Loucy (cell line): ENCODE data around the gene S100A11.

Experiments used
- CTCF ChIP-seq: fragments of 200-600 bp; sonication (generic); conservative IDR thresholded peaks from 2 replicates; pipeline ENCODE4 v1.5.1; 2014; ENCODE audit warnings: mild to moderate bottlenecking, antibody characterized with exemption, low read length
- EZH2phosphoT487 ChIP-seq: fragments of 200-600 bp; IDR thresholded peaks from 2 replicates; pipeline ENCODE4 v1.6.1; 2018; ENCODE audit warnings: antibody characterized with exemption, mild to moderate bottlenecking, moderate library complexity, borderline replicate concordance

DNA sequence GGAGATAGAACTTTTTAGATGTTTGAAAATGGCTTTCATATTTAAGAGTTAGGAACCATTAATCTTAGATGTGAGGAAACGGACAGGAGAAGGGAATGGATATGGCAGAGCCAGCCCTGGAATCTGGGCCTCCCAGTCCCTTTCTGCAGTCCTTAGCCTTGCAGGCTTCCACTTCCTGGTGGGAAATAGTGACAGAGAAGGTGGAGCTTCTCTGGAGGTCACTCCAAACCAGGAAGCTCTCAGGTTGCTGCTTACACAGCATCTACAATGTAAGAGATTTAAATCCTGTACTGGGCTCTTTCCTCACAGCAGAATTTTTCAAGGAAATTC is 2.5 kb downstream of the S100A11 start:
- no peak for TF ChIP-seq CTCF
- TF ChIP-seq EZH2phosphoT487, result no peak
